C4-2B (cell line): Measurements from ENCODE around the gene RUFY2.

Experiments used
- ZFX ChIP-seq: fragments of 450-650 bp; IDR thresholded peaks from 2 replicates; pipeline ENCODE4 v1.6.1; 2017
- TF ChIP-seq, protein P1 (sequence below): fragments of 450-650 bp; conservative IDR thresholded peaks from 2 replicates; pipeline ENCODE4 v1.5.1; 2017; ENCODE audit warnings: mild to moderate bottlenecking

DNA sequence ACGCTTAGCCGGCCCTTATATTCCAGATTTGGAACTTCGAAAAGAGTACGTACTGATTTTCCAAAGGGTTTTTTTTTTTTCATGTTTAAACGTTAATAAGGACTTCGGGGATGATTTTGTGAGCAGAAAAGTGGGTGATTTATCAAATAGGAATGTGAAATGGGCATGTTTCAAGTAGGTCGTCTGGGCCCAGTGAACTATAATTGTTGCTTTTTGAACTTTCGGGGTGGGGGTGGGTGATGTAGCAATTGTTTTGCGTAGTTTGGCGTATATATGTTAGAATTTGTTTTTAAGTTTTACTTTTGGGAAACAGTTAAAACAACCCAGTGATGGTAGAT lies 74.0 kb downstream of the RUFY2 start:
- TF ChIP-seq, protein P1, sequence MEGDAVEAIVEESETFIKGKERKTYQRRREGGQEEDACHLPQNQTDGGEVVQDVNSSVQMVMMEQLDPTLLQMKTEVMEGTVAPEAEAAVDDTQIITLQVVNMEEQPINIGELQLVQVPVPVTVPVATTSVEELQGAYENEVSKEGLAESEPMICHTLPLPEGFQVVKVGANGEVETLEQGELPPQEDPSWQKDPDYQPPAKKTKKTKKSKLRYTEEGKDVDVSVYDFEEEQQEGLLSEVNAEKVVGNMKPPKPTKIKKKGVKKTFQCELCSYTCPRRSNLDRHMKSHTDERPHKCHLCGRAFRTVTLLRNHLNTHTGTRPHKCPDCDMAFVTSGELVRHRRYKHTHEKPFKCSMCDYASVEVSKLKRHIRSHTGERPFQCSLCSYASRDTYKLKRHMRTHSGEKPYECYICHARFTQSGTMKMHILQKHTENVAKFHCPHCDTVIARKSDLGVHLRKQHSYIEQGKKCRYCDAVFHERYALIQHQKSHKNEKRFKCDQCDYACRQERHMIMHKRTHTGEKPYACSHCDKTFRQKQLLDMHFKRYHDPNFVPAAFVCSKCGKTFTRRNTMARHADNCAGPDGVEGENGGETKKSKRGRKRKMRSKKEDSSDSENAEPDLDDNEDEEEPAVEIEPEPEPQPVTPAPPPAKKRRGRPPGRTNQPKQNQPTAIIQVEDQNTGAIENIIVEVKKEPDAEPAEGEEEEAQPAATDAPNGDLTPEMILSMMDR, result peak; percentile 38
- TF ChIP-seq ZFX, result no peak
